Liver (tissue), 3 donors: ENCODE data around the gene ZNF689.

Experiments used
- FOXA2 ChIP-seq: IDR thresholded peaks from 2 replicates; pipeline ENCODE4 v1.6.1; 2016; ENCODE audit warnings: antibody characterized with exemption
- GABPA ChIP-seq, 2 donors: IDR thresholded peaks in 1 of 2; conservative IDR thresholded peaks in 1 of 2; 2 replicates each; pipeline ENCODE4 v1.6.1; 2016; ENCODE audit warnings: antibody characterized with exemption in 2 of 2, mild to moderate bottlenecking in 1 of 2, moderate library complexity in 1 of 2
- JUND ChIP-seq, 2 donors: IDR thresholded peaks; 2 replicates each; pipeline ENCODE4 v1.6.1; 2016; ENCODE audit warnings: antibody characterized with exemption in 2 of 2
- RAD21 ChIP-seq, 2 donors: IDR thresholded peaks; 2 replicates each; pipeline ENCODE4 v1.6.1; 2016; ENCODE audit warnings: antibody characterized with exemption in 2 of 2, mild to moderate bottlenecking in 2 of 2
- TAF1 ChIP-seq: conservative IDR thresholded peaks from 2 replicates; pipeline ENCODE4 v1.6.1; 2016; ENCODE audit warnings: antibody characterized with exemption, mild to moderate bottlenecking
- YY1 ChIP-seq: IDR thresholded peaks from 2 replicates; pipeline ENCODE4 v1.6.1; 2016; ENCODE audit warnings: antibody characterized with exemption, mild to moderate bottlenecking
- TF ChIP-seq, protein P1 (sequence below): fragments of 150-350 bp; IDR thresholded peaks from 2 replicates; pipeline ENCODE4 v1.5.1; 2017; ENCODE audit warnings: improper control_type of control experiment, low read depth, low read length; ENCODE audit not compliant: missing input control
- TF ChIP-seq, protein P2 (sequence below): IDR thresholded peaks from 2 replicates; pipeline ENCODE4 v1.6.1; 2016; ENCODE audit warnings: antibody characterized with exemption
- TF ChIP-seq, protein P3 (sequence below): IDR thresholded peaks from 2 replicates; pipeline ENCODE4 v1.6.1; 2016; ENCODE audit warnings: antibody characterized with exemption, mild to moderate bottlenecking
- donor health status: healthy.
- donor health status: healthy.

DNA sequence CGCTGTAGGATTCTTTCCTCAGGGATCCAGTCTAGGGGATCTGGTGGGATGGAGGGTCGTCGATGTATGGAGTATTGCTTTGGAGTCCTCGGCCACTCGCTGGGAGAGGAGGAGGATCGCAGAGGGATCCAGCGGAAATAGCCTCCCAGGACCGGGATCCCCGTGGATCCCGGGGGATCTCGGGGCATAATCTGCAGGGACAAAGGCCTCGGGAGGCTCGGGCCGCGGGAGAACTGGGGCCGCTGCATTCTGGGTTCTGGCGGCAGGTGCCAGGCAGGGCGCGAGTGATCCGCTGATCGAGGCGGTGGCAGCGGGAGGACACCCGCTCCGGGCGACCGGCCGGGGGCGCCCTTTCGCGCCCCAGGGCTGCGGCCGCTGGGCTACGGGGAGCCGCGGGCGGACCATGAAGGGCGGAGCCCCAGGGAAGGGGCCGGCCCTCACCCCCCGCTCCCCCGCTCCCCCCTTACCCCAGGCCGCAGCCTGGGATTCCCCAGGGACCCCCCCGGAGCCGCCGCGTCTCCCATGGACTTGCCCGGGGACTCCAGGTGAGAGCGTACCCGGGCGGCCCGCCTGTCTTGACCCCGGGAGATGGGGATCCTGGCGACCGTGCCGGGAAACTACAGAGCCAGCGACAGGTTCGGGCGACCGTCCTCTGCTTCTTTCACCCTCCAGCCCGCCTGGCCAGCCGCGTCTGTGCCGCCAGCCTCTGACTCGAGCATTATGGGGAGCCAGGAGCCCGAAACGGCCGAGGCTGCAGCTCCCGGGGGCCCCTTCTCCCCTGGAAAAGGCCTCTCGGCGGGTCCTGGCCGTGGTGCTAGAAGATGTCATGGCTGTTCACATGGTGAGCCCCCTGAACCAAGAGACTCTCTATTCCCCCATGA lies 41.2 kb upstream of the ZNF689 start:
- TF ChIP-seq FOXA2: no peak
- TF ChIP-seq, protein P1, sequence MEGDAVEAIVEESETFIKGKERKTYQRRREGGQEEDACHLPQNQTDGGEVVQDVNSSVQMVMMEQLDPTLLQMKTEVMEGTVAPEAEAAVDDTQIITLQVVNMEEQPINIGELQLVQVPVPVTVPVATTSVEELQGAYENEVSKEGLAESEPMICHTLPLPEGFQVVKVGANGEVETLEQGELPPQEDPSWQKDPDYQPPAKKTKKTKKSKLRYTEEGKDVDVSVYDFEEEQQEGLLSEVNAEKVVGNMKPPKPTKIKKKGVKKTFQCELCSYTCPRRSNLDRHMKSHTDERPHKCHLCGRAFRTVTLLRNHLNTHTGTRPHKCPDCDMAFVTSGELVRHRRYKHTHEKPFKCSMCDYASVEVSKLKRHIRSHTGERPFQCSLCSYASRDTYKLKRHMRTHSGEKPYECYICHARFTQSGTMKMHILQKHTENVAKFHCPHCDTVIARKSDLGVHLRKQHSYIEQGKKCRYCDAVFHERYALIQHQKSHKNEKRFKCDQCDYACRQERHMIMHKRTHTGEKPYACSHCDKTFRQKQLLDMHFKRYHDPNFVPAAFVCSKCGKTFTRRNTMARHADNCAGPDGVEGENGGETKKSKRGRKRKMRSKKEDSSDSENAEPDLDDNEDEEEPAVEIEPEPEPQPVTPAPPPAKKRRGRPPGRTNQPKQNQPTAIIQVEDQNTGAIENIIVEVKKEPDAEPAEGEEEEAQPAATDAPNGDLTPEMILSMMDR: peak; percentile 50
- TF ChIP-seq RAD21 (IDR thresholded peaks at IDR 0.05): peak in 1 of 2 donors; percentile 28
- no peak for TF ChIP-seq JUND (IDR thresholded peaks at IDR 0.05)
- TF ChIP-seq, protein P2, sequence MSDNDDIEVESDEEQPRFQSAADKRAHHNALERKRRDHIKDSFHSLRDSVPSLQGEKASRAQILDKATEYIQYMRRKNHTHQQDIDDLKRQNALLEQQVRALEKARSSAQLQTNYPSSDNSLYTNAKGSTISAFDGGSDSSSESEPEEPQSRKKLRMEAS: no peak
- TF ChIP-seq, protein P3, sequence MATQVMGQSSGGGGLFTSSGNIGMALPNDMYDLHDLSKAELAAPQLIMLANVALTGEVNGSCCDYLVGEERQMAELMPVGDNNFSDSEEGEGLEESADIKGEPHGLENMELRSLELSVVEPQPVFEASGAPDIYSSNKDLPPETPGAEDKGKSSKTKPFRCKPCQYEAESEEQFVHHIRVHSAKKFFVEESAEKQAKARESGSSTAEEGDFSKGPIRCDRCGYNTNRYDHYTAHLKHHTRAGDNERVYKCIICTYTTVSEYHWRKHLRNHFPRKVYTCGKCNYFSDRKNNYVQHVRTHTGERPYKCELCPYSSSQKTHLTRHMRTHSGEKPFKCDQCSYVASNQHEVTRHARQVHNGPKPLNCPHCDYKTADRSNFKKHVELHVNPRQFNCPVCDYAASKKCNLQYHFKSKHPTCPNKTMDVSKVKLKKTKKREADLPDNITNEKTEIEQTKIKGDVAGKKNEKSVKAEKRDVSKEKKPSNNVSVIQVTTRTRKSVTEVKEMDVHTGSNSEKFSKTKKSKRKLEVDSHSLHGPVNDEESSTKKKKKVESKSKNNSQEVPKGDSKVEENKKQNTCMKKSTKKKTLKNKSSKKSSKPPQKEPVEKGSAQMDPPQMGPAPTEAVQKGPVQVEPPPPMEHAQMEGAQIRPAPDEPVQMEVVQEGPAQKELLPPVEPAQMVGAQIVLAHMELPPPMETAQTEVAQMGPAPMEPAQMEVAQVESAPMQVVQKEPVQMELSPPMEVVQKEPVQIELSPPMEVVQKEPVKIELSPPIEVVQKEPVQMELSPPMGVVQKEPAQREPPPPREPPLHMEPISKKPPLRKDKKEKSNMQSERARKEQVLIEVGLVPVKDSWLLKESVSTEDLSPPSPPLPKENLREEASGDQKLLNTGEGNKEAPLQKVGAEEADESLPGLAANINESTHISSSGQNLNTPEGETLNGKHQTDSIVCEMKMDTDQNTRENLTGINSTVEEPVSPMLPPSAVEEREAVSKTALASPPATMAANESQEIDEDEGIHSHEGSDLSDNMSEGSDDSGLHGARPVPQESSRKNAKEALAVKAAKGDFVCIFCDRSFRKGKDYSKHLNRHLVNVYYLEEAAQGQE: no peak
- no peak for TF ChIP-seq YY1
- no peak for TF ChIP-seq GABPA (IDR thresholded peaks at IDR 0.05 in 1 of 2, conservative IDR thresholded peaks at IDR 0.05 in 1 of 2)
- TF ChIP-seq TAF1: no peak
